ENCODE results near the gene AGPAT4. TPM values are rescaled to one million over a fixed set of nuclear protein-coding genes. Genes with fewer than 3 reads are reported as not detected.

The AGPAT4 gene
- polyA plus RNA-seq, 3 donors, result 1.1 to 3.7 (median 1.6) TPM

DNA sequence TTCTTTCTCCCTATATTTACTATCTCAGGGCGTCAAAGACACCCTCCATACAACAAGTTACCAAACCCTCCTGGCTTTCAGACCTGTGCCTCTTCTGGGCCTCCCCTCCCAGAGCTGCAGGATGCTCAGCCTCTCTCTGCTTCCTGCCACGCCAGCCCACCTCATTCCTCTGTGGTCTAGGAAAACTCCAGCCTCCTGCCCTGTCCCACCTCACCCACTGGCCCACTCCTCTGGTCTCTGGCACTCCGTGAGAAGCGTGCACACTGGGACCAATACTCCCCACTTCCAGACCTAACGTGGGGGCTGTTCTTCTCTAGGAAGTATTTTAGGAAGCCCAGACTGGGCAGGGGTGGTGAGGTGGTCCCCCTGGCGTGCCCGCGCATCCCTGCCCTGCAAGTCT, 9.7 kb downstream of the AGPAT4 start:
- WGBS, 3 donors, result 88 to 98% (median 90%) methylated on average over 8 of the region's 8 CpGs
- no peak overlapping the region for H3K27ac ChIP-seq (ENCODE audit: low read depth, low read length)

DNA sequence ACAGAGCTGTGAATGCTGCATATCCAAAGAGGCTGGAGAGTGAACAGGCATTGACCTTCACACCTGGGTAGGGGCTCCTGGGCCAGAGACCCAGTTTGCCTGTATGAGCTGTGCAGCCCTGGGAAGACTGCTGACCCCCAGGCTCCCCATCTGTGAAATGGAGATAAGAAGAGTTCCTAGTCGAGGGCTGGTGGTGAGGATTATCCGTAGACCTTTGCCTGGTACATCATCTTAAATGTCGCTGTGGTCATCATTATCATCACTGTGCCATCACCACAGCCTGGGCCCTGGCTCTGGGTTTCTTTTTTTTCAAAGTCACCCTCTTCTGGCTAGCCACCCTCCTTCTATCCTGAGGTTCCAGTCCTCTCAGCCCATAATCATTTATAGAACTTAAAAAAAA, 12.0 kb downstream of the AGPAT4 start:
- WGBS, 3 donors, result 96 to 98% (median 98%) methylated on average over 3 of the region's 3 CpGs
- H3K27ac ChIP-seq (ENCODE audit: low read depth, low read length), result no peak overlapping the region

DNA sequence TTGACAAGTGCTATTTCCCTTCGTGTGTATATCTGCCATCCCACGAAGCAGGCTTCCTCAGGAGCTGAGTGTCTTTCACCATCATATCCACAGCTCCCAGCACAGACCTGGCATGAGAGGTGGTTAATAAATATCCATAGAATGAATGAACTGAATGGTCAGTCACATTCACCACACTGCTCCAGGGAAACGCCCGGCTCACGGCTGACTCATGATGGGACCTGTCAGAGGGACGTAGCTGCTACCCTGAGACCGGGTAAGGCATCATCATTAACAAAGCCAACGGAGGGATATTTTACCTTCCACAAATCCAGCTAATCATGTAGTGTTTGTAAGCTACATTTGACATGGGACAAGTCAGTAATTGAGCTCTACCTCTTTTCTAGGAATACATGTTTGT, 12.5 kb downstream of the AGPAT4 start:
- no peak overlapping the region for H3K27ac ChIP-seq (ENCODE audit: low read depth, low read length)
- WGBS, 3 donors, result 76 to 88% (median 87%) methylated on average over 8 of the region's 8 CpGs

- no peak overlapping the region for H3K27ac ChIP-seq (ENCODE audit: low read depth, low read length)
- 97 to 98% (median 97%) methylated on average over 8 of the region's 8 CpGs for WGBS, 3 donors
Measured at GRCh38 chr6:161259302-161259701, 14.6 kb downstream of the AGPAT4 start.

GRCh38 chr6:161257793-161258457, 15.9 kb downstream of the AGPAT4 start:
- no peak overlapping the region for H3K27ac ChIP-seq (ENCODE audit: low read depth, low read length)
- 38 to 66% (median 44%) methylated on average over 8 of the region's 8 CpGs for WGBS, 3 donors

GRCh38 chr6:161256407-161256806, 17.5 kb downstream of the AGPAT4 start:
- H3K27ac ChIP-seq (ENCODE audit: low read depth, low read length), result no peak overlapping the region
- 86 to 91% (median 88%) methylated on average over 13 of the region's 13 CpGs for WGBS, 3 donors

DNA sequence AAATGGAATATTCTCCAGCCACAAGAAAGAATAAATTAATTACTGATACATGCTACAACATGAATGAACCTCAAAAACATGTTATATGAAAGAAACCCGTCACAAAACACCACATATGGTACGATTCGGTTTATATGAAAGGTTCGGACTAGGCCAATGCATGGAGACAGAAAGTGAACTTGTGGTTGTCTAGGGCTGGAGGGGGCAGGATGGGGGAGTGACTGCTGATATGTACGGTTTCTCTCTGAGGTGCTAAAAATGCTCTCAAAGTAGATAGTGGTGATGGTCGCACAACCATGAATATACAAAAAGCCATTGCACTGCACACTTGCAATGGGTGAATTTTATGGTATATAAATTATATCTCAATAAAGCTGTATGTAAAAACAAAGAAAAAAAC, 18.3 kb downstream of the AGPAT4 start:
- H3K27ac ChIP-seq (ENCODE audit: low read depth, low read length), result no peak overlapping the region
- WGBS, 3 donors, result 92 to 98% (median 97%) methylated on average over 6 of the region's 6 CpGs

GRCh38 chr6:161254464-161255253, 19.2 kb downstream of the AGPAT4 start:
- H3K27ac ChIP-seq (ENCODE audit: low read depth, low read length), result no peak overlapping the region
- 70 to 83% (median 70%) methylated on average over 17 of the region's 17 CpGs for WGBS, 3 donors

- H3K27ac ChIP-seq (ENCODE audit: low read depth, low read length), result no peak overlapping the region
Measured at GRCh38 chr6:161254126-161254463, 19.8 kb downstream of the AGPAT4 start.

DNA sequence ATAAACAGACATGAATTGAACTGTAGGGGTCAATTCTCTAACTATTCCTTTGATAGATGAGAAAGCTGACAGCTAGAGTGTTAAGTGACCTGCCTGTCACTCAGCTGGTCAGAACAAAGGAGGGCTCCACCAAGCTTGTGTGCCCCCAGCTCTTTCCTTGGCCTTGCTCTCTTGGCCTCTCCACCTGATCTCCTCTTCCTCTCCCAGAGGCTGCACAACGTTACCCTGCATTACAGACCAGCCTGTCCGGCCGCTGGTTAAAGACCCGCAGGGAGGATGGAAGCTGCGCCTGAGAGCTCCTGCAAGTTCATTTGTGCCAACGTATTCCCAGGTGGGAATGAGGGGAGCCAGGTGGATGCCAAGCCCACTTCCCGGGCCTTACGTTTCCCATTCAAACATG, 22.5 kb downstream of the AGPAT4 start:
- 86 to 92% (median 86%) methylated on average over 8 of the region's 8 CpGs for WGBS, 3 donors

GRCh38 chr6:161249327-161249726, 24.5 kb downstream of the AGPAT4 start:
- H3K27ac ChIP-seq (ENCODE audit: low read depth, low read length), result no peak overlapping the region
- 91 to 100% (median 94%) methylated on average over 1 of the region's 1 CpG for WGBS, 3 donors

More for the DNA sequence above, 22.5 kb downstream of the AGPAT4 start:
- H3K27ac ChIP-seq (ENCODE audit: low read depth, low read length), result no peak overlapping the region

- H3K27ac ChIP-seq (ENCODE audit: low read depth, low read length), result no peak overlapping the region
- WGBS, 3 donors, result 83 to 94% (median 88%) methylated on average over 2 of the region's 2 CpGs
Measured at GRCh38 chr6:161246725-161247124, 27.1 kb downstream of the AGPAT4 start.

- 80 to 90% (median 88%) methylated on average over 6 of the region's 6 CpGs for WGBS, 3 donors
Measured at GRCh38 chr6:161245363-161245762, 28.5 kb downstream of the AGPAT4 start.

DNA sequence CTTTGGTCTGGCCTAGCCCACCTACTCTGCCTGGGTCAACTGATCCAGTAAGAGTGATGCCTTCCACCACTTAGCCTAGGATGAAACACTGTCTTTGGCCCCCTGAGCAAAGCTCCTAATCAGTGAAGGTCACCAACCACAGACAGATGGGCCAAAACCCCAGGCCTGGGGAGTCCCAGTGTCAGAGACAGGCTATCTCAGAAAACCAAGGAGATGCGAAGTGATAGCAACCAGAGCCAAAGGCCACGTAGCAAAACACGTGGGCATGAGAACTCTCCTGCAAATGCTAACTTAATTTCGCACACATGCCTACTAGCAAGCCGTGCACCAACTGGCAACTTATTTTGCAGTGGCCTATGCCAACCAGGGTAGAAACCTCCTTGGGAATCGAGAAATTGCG, 29.1 kb downstream of the AGPAT4 start:
- WGBS, 3 donors, result 92 to 97% (median 96%) methylated on average over 7 of the region's 7 CpGs
- H3K27ac ChIP-seq (ENCODE audit: low read depth, low read length), result no peak overlapping the region

More at GRCh38 chr6:161245363-161245762, 28.5 kb downstream of the AGPAT4 start:
- no peak overlapping the region for H3K27ac ChIP-seq (ENCODE audit: low read depth, low read length)

DNA sequence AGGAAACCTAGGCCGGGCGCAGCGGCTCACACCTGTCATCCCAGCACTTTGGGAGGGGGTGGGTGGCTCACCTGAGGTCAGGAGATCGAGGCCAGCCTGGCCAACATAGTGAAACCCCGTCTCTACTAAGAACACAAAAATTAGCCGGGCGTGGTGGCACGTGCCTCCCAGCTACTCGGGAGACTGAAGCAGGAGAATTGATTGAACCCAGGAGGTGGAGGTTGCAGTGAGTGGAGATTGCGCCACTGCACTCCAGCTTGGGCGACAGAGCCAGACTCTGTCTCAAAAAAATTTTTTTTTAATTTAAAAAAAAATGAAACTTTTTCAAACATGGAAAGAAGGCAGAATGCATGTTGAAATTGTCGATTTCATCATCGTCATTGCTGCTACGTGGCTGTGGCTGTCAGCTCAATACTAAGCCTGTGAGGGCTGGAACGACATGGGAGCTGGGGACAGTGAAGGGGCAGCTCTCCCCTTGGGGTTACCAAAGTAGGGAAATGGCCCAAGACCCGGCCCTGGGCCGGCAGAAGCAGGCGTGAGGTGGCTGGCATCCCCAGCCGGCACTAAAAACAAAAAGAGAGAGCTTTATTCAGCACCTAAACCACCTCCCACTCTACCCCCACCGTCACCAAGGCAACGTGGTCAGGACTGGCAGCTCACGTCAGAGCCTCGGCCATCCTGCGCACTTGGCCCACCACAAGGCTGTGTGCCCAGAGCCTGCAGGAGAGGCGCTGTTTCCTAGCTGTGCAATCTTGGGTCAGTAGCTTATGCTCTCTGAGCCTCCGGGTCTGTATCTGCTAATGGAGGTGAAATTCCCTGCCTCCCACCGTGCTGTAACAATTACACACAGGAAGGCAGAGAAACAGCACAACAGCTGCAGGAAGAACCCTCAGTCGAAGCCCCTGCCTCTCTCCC, 30.8 kb downstream of the AGPAT4 start:
- WGBS, 3 donors, result 44 to 82% (median 52%) methylated on average over 28 of the region's 28 CpGs
- H3K27ac ChIP-seq (ENCODE audit: low read depth, low read length), result no peak overlapping the region

GRCh38 chr6:161242113-161242512, 31.7 kb downstream of the AGPAT4 start:
- WGBS, 3 donors, result 96 to 97% (median 97%) methylated on average over 10 of the region's 10 CpGs
- no peak overlapping the region for H3K27ac ChIP-seq (ENCODE audit: low read depth, low read length)

- 95 to 97% (median 96%) methylated on average over 6 of the region's 6 CpGs for WGBS, 3 donors
- no peak overlapping the region for H3K27ac ChIP-seq (ENCODE audit: low read depth, low read length)
Measured at GRCh38 chr6:161239001-161239400, 34.9 kb downstream of the AGPAT4 start.

DNA sequence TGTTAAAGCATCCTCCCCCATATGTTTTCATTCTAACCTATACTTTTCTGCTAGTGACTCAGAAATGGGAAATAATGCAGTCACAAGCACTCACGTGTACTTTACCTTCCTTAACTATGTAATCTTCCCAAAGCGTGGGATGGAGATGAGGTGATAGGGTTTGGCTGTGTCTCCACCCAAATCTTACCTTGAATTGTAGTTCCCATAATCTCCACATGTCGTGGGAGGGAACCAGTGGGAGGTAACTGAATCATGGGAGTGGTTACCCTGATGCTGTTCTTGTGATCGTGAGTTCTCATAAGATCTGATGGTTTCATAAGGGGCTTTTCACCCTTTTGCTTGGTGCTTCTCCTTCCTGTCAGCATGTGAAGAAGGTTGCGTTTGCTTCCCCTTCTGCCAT, 35.4 kb downstream of the AGPAT4 start:
- H3K27ac ChIP-seq (ENCODE audit: low read depth, low read length), result no peak overlapping the region
- WGBS, 3 donors, result 74 to 90% (median 78%) methylated on average over 5 of the region's 5 CpGs

GRCh38 chr6:161238081-161238480, 35.8 kb downstream of the AGPAT4 start:
- 76 to 87% (median 80%) methylated on average over 6 of the region's 6 CpGs for WGBS, 3 donors
- H3K27ac ChIP-seq (ENCODE audit: low read depth, low read length), result no peak overlapping the region
